H1 (cell line): ENCODE results near the gene TRIL. TPM values are rescaled to one million over a fixed set of nuclear protein-coding genes. Genes with fewer than 3 reads are reported as not detected.

Source experiments
- CTCF ChIA-PET: fragments of 300-600 bp; sonication (Branson Sonifier 250); formaldehyde crosslinking; loops from one replicate; lab custom pipeline; 2021; ENCODE audit not compliant: partially characterized antibody; lab: Charles Lee
- POLR2A ChIA-PET: fragments of 300-600 bp; sonication (Branson Sonifier 250); formaldehyde crosslinking; loops from one replicate; lab custom pipeline; 2021; ENCODE audit warnings: inconsistent platforms; ENCODE audit not compliant: partially characterized antibody; lab: Charles Lee
- DNase-seq, 2 experiments: peaks; one replicate each; pipeline versions ENCODE4 v3.0.0 to v3.0.0-alpha.2; 2010 to 2022; ENCODE audit warnings: low spot score in 2 of 2, low read depth in 1 of 2, mixed read lengths in 1 of 2
- FAIRE-seq: peaks from 2 replicates; lab custom pipeline; 2011; peaks lifted over from hg19 to GRCh38; lab: Jason Lieb, UNC
- H2AFZ ChIP-seq: 2 replicates; pipeline ENCODE4 v1.8.1; 2012; ENCODE audit warnings: low read length, inconsistent platforms
- H2AK5ac ChIP-seq: 2 replicates; pipeline ENCODE4 v1.6.1; 2013; ENCODE audit warnings: low read depth, low read length
- H2BK120ac ChIP-seq: replicated peaks from 2 replicates; pipeline ENCODE3; 2013; ENCODE audit warnings: low read depth, low read length, inconsistent platforms
- H2BK12ac ChIP-seq: 2 replicates; pipeline ENCODE4 v1.6.1; 2013; ENCODE audit warnings: low read depth, low read length
- H2BK15ac ChIP-seq: 2 replicates; pipeline ENCODE4 v1.6.1; 2013; ENCODE audit warnings: low read length
- H2BK20ac ChIP-seq: 2 replicates; pipeline ENCODE4 v1.6.1; 2013; ENCODE audit warnings: low read length
- H2BK5ac ChIP-seq: 2 replicates; pipeline ENCODE4 v1.6.1; 2013; ENCODE audit warnings: low read depth, low read length
- H3K14ac ChIP-seq: 2 replicates; pipeline ENCODE4 v1.6.1; 2013; ENCODE audit warnings: inconsistent platforms; ENCODE audit not compliant: insufficient read length
- H3K18ac ChIP-seq: 2 replicates; pipeline ENCODE4 v1.6.1; 2013; ENCODE audit warnings: low read length; ENCODE audit errors: extremely low read depth
- H3K23ac ChIP-seq: 2 replicates; pipeline ENCODE4 v1.6.1; 2013; ENCODE audit warnings: inconsistent platforms; ENCODE audit not compliant: insufficient read length
- H3K23me2 ChIP-seq: 2 replicates; pipeline ENCODE4 v1.6.1; 2013; ENCODE audit warnings: low read depth, low read length
- H3K27ac ChIP-seq: 2 replicates; pipeline ENCODE4 v1.6.1; 2011; ENCODE audit warnings: low read depth, low read length, inconsistent platforms
- H3K27me3 ChIP-seq, 4 experiments: replicated peaks in 1 of 4; 1 replicate in 1 of 4; 2 replicates in 3 of 4; pipeline versions ENCODE4 v1.6.1 to v1.8.1; 2011 to 2013; ENCODE audit warnings: low read length in 3 of 4, mild to moderate bottlenecking in 3 of 4, inconsistent platforms in 2 of 4, mixed read lengths in 2 of 4, moderate library complexity in 1 of 4; ENCODE audit not compliant: control insufficient read depth in 3 of 4, insufficient read depth in 3 of 4; ENCODE audit errors: extremely low read depth in 1 of 4
- H3K36me3 ChIP-seq, 4 experiments: 2 replicates each; pipeline versions ENCODE4 v1.6.1 to v1.8.1; 2011 to 2013; ENCODE audit warnings: mild to moderate bottlenecking in 4 of 4, low read length in 3 of 4, moderate library complexity in 2 of 4, control low read depth in 1 of 4, inconsistent platforms in 1 of 4; ENCODE audit not compliant: insufficient read depth in 4 of 4, control insufficient read depth in 2 of 4
- H3K4ac ChIP-seq: replicated peaks from 2 replicates; pipeline ENCODE3; 2013; ENCODE audit warnings: low read length, low read depth, mixed read lengths, inconsistent platforms; ENCODE audit not compliant: insufficient read length
- H3K4me1 ChIP-seq, 4 experiments: replicated peaks in 1 of 4; 1 replicate in 1 of 4; 2 replicates in 3 of 4; pipeline versions ENCODE4 v1.6.1 to v1.8.1; 2011 to 2013; ENCODE audit warnings: low read length in 3 of 4, inconsistent platforms in 2 of 4, mixed read lengths in 1 of 4; ENCODE audit not compliant: insufficient read depth in 4 of 4, control insufficient read depth in 3 of 4
- H3K4me2 ChIP-seq, 2 experiments: 2 replicates each; pipeline versions ENCODE4 v1.6.1 to v1.8.1; 2011 to 2013; ENCODE audit warnings: low read depth in 2 of 2, low read length in 2 of 2, control low read depth in 1 of 2, inconsistent platforms in 1 of 2, mild to moderate bottlenecking in 1 of 2; ENCODE audit not compliant: insufficient read depth in 1 of 2
- H3K4me3 ChIP-seq, 4 experiments: fragments of 200-600, 300-600 bp in 1 of 4; sonication (generic), shearing (Covaris generic), sonication (Bioruptor Twin) in 1 of 4; 2 replicates each; pipeline versions ENCODE4 v1.5.1 to v1.8.1; 2011 to 2016; ENCODE audit warnings: low read length in 4 of 4, low read depth in 3 of 4, control low read depth in 2 of 4, inconsistent platforms in 2 of 4, mild to moderate bottlenecking in 2 of 4, mixed read lengths in 1 of 4, moderate library complexity in 1 of 4; ENCODE audit not compliant: insufficient read depth in 2 of 4; ENCODE audit errors: extremely low read depth in 1 of 4
- H3K56ac ChIP-seq: replicated peaks from 2 replicates; pipeline ENCODE3; 2013; ENCODE audit warnings: low read depth, mild to moderate bottlenecking, mixed read lengths, low read length, inconsistent platforms; ENCODE audit not compliant: insufficient read length
- H3K79me1 ChIP-seq: 2 replicates; pipeline ENCODE4 v1.6.1; 2013; ENCODE audit warnings: low read depth, low read length, control low read depth
- H3K79me2 ChIP-seq, 2 experiments: 2 replicates each; pipeline versions ENCODE4 v1.6.1 to v1.8.1; 2012 to 2013; ENCODE audit warnings: low read length in 2 of 2, mild to moderate bottlenecking in 2 of 2, inconsistent platforms in 1 of 2; ENCODE audit not compliant: insufficient read depth in 2 of 2, control insufficient read depth in 1 of 2
- H3K9ac ChIP-seq, 4 experiments: replicated peaks in 1 of 4; 1 replicate in 1 of 4; 2 replicates in 3 of 4; pipeline versions ENCODE4 v1.6.1 to v1.8.1; 2011 to 2013; ENCODE audit warnings: low read depth in 3 of 4, low read length in 3 of 4, control low read depth in 2 of 4, mild to moderate bottlenecking in 2 of 4, moderate library complexity in 2 of 4, inconsistent platforms in 1 of 4; ENCODE audit errors: extremely low read depth in 1 of 4
- H3K9me3 ChIP-seq, 2 experiments: 2 replicates each; pipeline versions ENCODE4 v1.6.1 to v1.8.1; 2012 to 2013; ENCODE audit warnings: mild to moderate bottlenecking in 2 of 2, moderate library complexity in 2 of 2, control low read depth in 1 of 2, inconsistent platforms in 1 of 2, low read depth in 1 of 2, low read length in 1 of 2, mixed read lengths in 1 of 2; ENCODE audit not compliant: insufficient read depth in 2 of 2
- H4K20me1 ChIP-seq, 2 experiments: replicated peaks in 1 of 2; 2 replicates each; pipeline versions ENCODE3 to v1.8.1; 2011 to 2013; ENCODE audit warnings: inconsistent platforms in 2 of 2, low read length in 2 of 2, mild to moderate bottlenecking in 1 of 2; ENCODE audit not compliant: insufficient read depth in 2 of 2, control insufficient read depth in 1 of 2
- H4K5ac ChIP-seq: 2 replicates; pipeline ENCODE4 v1.6.1; 2013; ENCODE audit warnings: low read length, low read depth, mixed read lengths, inconsistent platforms; ENCODE audit not compliant: insufficient read length
- H4K8ac ChIP-seq: 2 replicates; pipeline ENCODE4 v1.8.0; 2013; ENCODE audit warnings: mild to moderate bottlenecking, moderate library complexity, low read length, inconsistent platforms; ENCODE audit not compliant: insufficient read depth; ENCODE audit errors: extremely low read depth
- H4K91ac ChIP-seq: replicated peaks from 2 replicates; pipeline ENCODE3; 2013; ENCODE audit warnings: low read length, mixed read lengths, inconsistent platforms; ENCODE audit not compliant: insufficient read length
- ASH2L ChIP-seq: fragments of 200-600, 300-600 bp; sonication (generic); IDR thresholded peaks from one replicate; pipeline ENCODE4 v1.7.1; 2017; ENCODE audit warnings: low read length
- BACH1 ChIP-seq: IDR thresholded peaks from 2 replicates; pipeline ENCODE4 v1.6.1; 2012; ENCODE audit warnings: low read length, improper control_type of control experiment
- CTCF ChIP-seq, 3 experiments: IDR thresholded peaks; 1 replicate in 2 of 3; 2 replicates in 1 of 3; pipeline versions ENCODE4 v1.5.1 to v1.6.1; 2011; ENCODE audit warnings: low read length in 3 of 3, mild to moderate bottlenecking in 3 of 3, inconsistent platforms in 2 of 3, low read depth in 1 of 3, moderate library complexity in 1 of 3; ENCODE audit not compliant: insufficient read depth in 1 of 3; ENCODE audit errors: control extremely low read depth in 1 of 3
- JUND ChIP-seq: IDR thresholded peaks from 2 replicates; pipeline ENCODE4 v1.6.1; 2011; ENCODE audit warnings: mild to moderate bottlenecking, improper control_type of control experiment, low read length
- MAFK ChIP-seq: IDR thresholded peaks from 2 replicates; pipeline ENCODE4 v1.6.1; 2012; ENCODE audit warnings: low read depth, mild to moderate bottlenecking, improper control_type of control experiment, low read length
- WGBS, 2 experiments: shearing (Covaris generic) in 1 of 2; methylation state at CpG; one replicate each; pipeline versions ENCODE4 v1.1.6 to v1.1.7; 2013 to 2015; ENCODE audit warnings: low lambda C conversion rate in 2 of 2, mixed read lengths in 2 of 2, inconsistent platforms in 1 of 2, low coverage in 1 of 2, missing lambda C conversion rate in 1 of 2; ENCODE audit not compliant: insufficient replicate concordance in 2 of 2, insufficient coverage in 1 of 2, insufficient read length in 1 of 2; ENCODE audit errors: extremely low coverage in 1 of 2, missing lambda C conversion rate in 1 of 2; 5-methylcytosine and 5-hydroxymethylcytosine counted together
- polyA plus RNA-seq, 7 experiments: library from polyadenylated mRNA; depleted of rRNA in 3 of 7; stranded (reverse) in 5 of 7; unstranded in 2 of 7; fragments of >200 nt in 5 of 7; fragments of 200-250 nt in 2 of 7; gene quantifications; 1 replicate in 5 of 7; 2 replicates in 1 of 7; 4 replicates in 1 of 7; pipeline versions ENCODE4 v1.2.1 to v1.2.3, GENCODE V29; 2011 to 2013; ENCODE audit warnings: missing spikeins in 2 of 7, mixed read lengths in 2 of 7
- total RNA-seq: library from RNA; stranded (reverse); fragmentation: NEBNext Ultra II Directional; extraction: Animal tissue kit (Norgen Biotek cat#: 25700); gene quantifications from 2 replicates; pipeline ENCODE4 v1.2.1, GENCODE V29; 2021
- TF ChIP-seq, protein P1 (sequence below): IDR thresholded peaks from 2 replicates; pipeline ENCODE4 v1.6.1; 2012; ENCODE audit warnings: inconsistent platforms

Gene TRIL
- total and polyA plus RNA-seq, 2 of the 8 experiments (the other 6 are each of a cell fraction or from before 2014, with no cell fraction given), result 3.9 to 5.5 TPM

DNA sequence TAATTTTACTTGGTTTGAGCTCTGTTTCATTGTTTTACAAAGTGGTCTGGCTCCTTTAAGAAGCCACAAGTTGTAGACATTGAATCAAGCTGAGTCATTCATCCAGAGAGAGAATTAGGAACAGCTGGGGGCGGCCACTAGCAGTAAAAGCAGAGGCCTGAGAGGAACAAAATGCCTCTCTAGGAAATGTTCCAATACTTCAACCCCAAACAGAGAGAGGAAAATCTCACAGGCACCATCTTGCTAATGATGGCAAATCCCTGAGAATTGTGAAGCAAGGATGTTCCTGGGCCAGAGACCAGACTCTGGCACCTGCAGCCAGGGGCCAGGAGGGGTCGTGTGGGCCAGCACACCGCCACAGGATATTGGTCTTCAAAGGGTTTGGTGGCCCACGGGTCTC is 26.5 kb upstream of the TRIL start:
- Histone ChIP-seq H3K27ac (peak overlapping the region; percentile 32; the same call in 1 of the 2 replicates), H2BK120ac (no peak overlapping the region), H3K36me3 (no peaks in the 10 kb centered on the region), H2AFZ (peak overlapping the region; percentile 11; the same call in 1 of the 2 replicates), H3K18ac (peak overlapping the region; percentile 72; the same call in 1 of the 2 replicates), H3K4me1 (peaks cover 5 to 12% (median 10%) of the 10 kb centered on the region in 4 experiments), H3K79me1 (no peaks in the 10 kb centered on the region), H4K20me1 (no peaks in the 10 kb centered on the region), H2AK5ac (no peak overlapping the region), H3K23me2 (no peaks in the 10 kb centered on the region), H2BK12ac (0 out of 2 replicates have a peak overlapping the region, but pooled peaks have one; percentile 28), H3K27me3 (no peaks in the 10 kb centered on the region), H3K4ac (no peak overlapping the region), H4K8ac (no peak overlapping the region; the same call in 1 of the 2 replicates), H2BK20ac (0 out of 2 replicates have a peak overlapping the region, but pooled peaks have one; percentile 62), H2BK5ac (0 out of 2 replicates have a peak overlapping the region, but pooled peaks have one; percentile 21), H4K5ac (peak overlapping the region; percentile 27), H3K9ac (no peak overlapping the region), H3K23ac (no peak overlapping the region), H2BK15ac (no peak overlapping the region), H3K4me2 (no peak overlapping the region; a peak in 1 of 4 replicates), H4K91ac (peak overlapping the region; percentile 2), H3K79me2 (no peaks in the 10 kb centered on the region), H3K14ac (no peak overlapping the region), H3K4me3 (peak overlapping the region in 1 of 4 experiments; percentile 23; a peak in 1 of 8 replicates), H3K9me3 (no peaks in the 10 kb centered on the region), H3K56ac (no peak overlapping the region)
- TF ChIP-seq, protein P1, sequence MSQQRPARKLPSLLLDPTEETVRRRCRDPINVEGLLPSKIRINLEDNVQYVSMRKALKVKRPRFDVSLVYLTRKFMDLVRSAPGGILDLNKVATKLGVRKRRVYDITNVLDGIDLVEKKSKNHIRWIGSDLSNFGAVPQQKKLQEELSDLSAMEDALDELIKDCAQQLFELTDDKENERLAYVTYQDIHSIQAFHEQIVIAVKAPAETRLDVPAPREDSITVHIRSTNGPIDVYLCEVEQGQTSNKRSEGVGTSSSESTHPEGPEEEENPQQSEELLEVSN, result no peak
- TF ChIP-seq BACH1 (peak; percentile 88), JUND (0 out of 2 replicates have a peak, but pooled peaks have one; percentile 27), ASH2L (peak; percentile 23), MAFK (peak; percentile 84), CTCF (IDR thresholded peaks at IDR 0.05; ENCODE audit: control extremely low read depth in 1 of 3, insufficient read depth in 1 of 3, low read depth in 1 of 3, low read length in 3 of 3) (peak in 2 of 3 experiments; percentile 12 to 20; a peak in 2 of 4 replicates)
- WGBS, 2 experiments, result 51% methylated on average over 4 of the region's 4 CpGs; no CpG with 5 or more reads in 1 of the 2 experiments
- DNase-seq (no peak), FAIRE-seq (peak; percentile 50)
- ChIA-PET CTCF (interaction anchor here (10.0 kb wide), 1 partner anchor 28 kb away, joined by 59 read pairs; the partner anchor contains the start of gene TRIL), POLR2A (interaction anchor here (1.4 kb wide), 1 partner anchor 23 kb away, joined by 5 read pairs; no protein-coding TSS in a partner anchor)
